Lower leg skin (tissue), 3 donors: ENCODE data around the gene DAB1.

Experiments
- POLR2A ChIP-seq, 2 donors: fragments of 450-650 bp; IDR thresholded peaks; one replicate each; pipeline ENCODE4 v1.6.1; 2016 to 2017; ENCODE audit warnings: antibody characterized with exemption in 2 of 2, mild to moderate bottlenecking in 1 of 2, moderate library complexity in 1 of 2
- TF ChIP-seq, protein P1 (sequence below), 3 donors: fragments of 450-650 bp; IDR thresholded peaks; one replicate each; pipeline ENCODE4 v1.5.1; 2016; ENCODE audit warnings: antibody characterized with exemption in 3 of 3, mild to moderate bottlenecking in 3 of 3, moderate library complexity in 2 of 3

DNA sequence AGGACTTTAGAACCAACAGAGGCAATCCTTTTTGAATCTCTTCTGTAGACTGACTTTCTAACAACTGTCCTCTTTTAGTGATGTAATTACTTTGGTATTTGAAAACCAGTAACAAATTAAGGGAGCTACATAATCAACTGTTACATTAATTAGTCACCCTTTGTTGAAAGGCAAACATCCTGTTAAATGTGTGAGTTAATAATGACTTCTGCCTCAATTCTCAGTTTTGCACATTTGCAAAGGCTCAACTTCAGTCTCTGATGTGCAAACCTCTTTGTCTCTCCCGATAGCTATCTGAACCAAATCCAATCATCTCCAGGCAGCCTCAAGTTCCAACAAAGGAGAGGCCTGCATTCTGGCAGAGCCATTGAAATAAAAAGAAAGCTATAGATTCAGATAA, 322.7 kb downstream of the DAB1 start:
- TF ChIP-seq, protein P1, sequence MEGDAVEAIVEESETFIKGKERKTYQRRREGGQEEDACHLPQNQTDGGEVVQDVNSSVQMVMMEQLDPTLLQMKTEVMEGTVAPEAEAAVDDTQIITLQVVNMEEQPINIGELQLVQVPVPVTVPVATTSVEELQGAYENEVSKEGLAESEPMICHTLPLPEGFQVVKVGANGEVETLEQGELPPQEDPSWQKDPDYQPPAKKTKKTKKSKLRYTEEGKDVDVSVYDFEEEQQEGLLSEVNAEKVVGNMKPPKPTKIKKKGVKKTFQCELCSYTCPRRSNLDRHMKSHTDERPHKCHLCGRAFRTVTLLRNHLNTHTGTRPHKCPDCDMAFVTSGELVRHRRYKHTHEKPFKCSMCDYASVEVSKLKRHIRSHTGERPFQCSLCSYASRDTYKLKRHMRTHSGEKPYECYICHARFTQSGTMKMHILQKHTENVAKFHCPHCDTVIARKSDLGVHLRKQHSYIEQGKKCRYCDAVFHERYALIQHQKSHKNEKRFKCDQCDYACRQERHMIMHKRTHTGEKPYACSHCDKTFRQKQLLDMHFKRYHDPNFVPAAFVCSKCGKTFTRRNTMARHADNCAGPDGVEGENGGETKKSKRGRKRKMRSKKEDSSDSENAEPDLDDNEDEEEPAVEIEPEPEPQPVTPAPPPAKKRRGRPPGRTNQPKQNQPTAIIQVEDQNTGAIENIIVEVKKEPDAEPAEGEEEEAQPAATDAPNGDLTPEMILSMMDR (IDR thresholded peaks at IDR 0.05): no peak
- TF ChIP-seq POLR2A (IDR thresholded peaks at IDR 0.05): no peak
